Sigmoid colon (tissue), 7 donors: Measurements from ENCODE around the gene RBFOX2. TPM values are rescaled to one million over a fixed set of nuclear protein-coding genes. Genes with fewer than 3 reads are reported as not detected.

ENCODE experiments used
- DNase-seq: peaks from one replicate; pipeline ENCODE4 v3.0.0-alpha.2; 2019
- H3K27ac ChIP-seq, 4 donors: fragments of 200-600 bp; sonication (generic); one replicate each; pipeline ENCODE4 v1.5.1; 2016 to 2019; ENCODE audit warnings: mild to moderate bottlenecking in 1 of 4
- H3K27me3 ChIP-seq, 3 donors: fragments of 200-600 bp; sonication (generic); one replicate each; pipeline ENCODE4 v1.5.1; 2019; ENCODE audit warnings: mild to moderate bottlenecking in 1 of 3
- H3K36me3 ChIP-seq, 4 donors: fragments of 200-600 bp; sonication (generic); one replicate each; pipeline ENCODE4 v1.5.1; 2016 to 2019
- H3K4me1 ChIP-seq, 4 donors: fragments of 200-600 bp; sonication (generic); one replicate each; pipeline ENCODE4 v1.5.1; 2017 to 2019
- H3K4me3 ChIP-seq, 4 donors: fragments of 200-600 bp; sonication (generic); one replicate each; pipeline ENCODE4 v1.5.1; 2017 to 2019; ENCODE audit warnings: mild to moderate bottlenecking in 2 of 4, moderate library complexity in 1 of 4
- H3K9me3 ChIP-seq, 4 donors: fragments of 200-600 bp in 3 of 4; sonication (generic) in 3 of 4; one replicate each; pipeline versions ENCODE4 v1.5.1 to v1.6.1; 2013 to 2019
- EP300 ChIP-seq, 4 donors: sonication (generic); formaldehyde crosslinking; IDR thresholded peaks; one replicate each; pipeline ENCODE4 v1.6.1; 2017; ENCODE audit warnings: antibody characterized with exemption in 4 of 4
- POLR2A ChIP-seq, 2 donors: fragments of 450-650 bp; IDR thresholded peaks; one replicate each; pipeline ENCODE4 v1.6.1; 2016; ENCODE audit warnings: antibody characterized with exemption in 2 of 2, mild to moderate bottlenecking in 2 of 2, moderate library complexity in 2 of 2
- POLR2AphosphoS5 ChIP-seq, 4 donors: sonication (generic); formaldehyde crosslinking; IDR thresholded peaks; one replicate each; pipeline ENCODE4 v1.6.1; 2017; ENCODE audit warnings: antibody characterized with exemption in 4 of 4
- WGBS, 2 donors: extraction: QIAGEN DNeasy Blood & Tissue Kit; methylation state at CpG; one replicate each; pipeline ENCODE4 v1.1.7; 2013; 5-methylcytosine and 5-hydroxymethylcytosine counted together
- intact Hi-C: fragments of 100-400 bp; cut with DNase I; formaldehyde crosslinking; loops from one replicate; pipeline ENCODE4 v1.15.1; 2023
- polyA plus RNA-seq, 3 donors: library from polyadenylated mRNA; stranded (reverse); fragments of 200-250 nt; gene quantifications; one replicate each; pipeline ENCODE4 v1.2.3, GENCODE V29; 2013
- total RNA-seq, 4 donors: library from RNA; depleted of rRNA; stranded (reverse); fragments of >200 nt; gene quantifications; one replicate each; pipeline ENCODE4 v1.1.0, GENCODE V29; 2016
- TF ChIP-seq, protein P1 (sequence below), 4 experiments: fragments of 450-650 bp in 3 of 4; fragments of 200-600 bp in 1 of 4; IDR thresholded peaks; one replicate each; pipeline ENCODE4 v1.5.1; 2016 to 2019; ENCODE audit warnings: antibody characterized with exemption in 4 of 4, mild to moderate bottlenecking in 3 of 4, moderate library complexity in 2 of 4
- donor health status: healthy with polysubstance abuse.
- donor health status: Bipolar disorder and iron deficiency.
- donor health status: healthy.

The RBFOX2 gene
- total and polyA plus RNA-seq, 7 donors: 11.6 to 164 (median 138) TPM

DNA sequence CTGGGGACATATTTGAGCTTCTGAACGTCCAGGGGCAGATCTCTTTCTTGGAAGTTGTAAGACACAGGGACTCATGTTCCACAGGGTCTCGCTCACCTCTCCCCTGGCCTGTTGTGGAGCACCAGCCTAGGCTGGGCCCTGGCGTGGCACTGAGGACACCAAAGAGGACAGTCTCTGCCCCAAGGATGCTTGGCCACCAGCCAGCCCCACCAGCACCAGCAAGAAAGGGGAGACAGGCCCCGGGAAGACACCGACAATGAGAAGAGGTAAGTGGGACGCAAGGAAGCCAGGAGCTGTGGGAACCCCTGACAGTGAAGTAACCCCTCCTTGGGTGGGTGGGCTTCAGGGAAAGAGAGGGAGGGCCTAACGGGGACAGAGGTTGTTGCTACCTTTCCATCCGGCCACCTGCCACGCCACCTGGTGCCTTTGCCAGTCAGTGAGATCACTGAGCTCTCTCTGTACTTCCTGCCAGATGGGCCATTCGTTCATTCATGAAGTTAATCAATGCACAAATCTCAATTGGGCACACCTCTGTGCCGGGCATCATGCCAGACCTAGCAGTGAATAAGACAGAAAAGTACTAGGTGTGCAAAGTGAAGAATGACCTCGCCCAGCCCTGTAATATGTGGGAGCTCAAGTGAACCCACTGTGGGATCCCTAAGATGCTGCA is 299.9 kb downstream of the RBFOX2 start:
- Histone ChIP-seq H3K27me3 (no peaks in the 10 kb centered on the region), H3K36me3 (no peaks in the 10 kb centered on the region), H3K27ac (no peak overlapping the region), H3K4me3 (no peak overlapping the region), H3K4me1 (peaks cover 0 to 7% (median 0%) of the 10 kb centered on the region in 4 donors), H3K9me3 (no peaks in the 10 kb centered on the region)
- intact Hi-C loops: loop anchor here (1.0 kb wide), 1 partner anchor 43 kb away; no protein-coding TSS in a partner anchor
- TF ChIP-seq EP300 (IDR thresholded peaks at IDR 0.05) (no peak), POLR2A (IDR thresholded peaks at IDR 0.05) (no peak), POLR2AphosphoS5 (IDR thresholded peaks at IDR 0.05) (no peak)
- DNase-seq: no peak
- WGBS, 2 donors: 22 to 72% methylated on average over 12 of the region's 12 CpGs

DNA sequence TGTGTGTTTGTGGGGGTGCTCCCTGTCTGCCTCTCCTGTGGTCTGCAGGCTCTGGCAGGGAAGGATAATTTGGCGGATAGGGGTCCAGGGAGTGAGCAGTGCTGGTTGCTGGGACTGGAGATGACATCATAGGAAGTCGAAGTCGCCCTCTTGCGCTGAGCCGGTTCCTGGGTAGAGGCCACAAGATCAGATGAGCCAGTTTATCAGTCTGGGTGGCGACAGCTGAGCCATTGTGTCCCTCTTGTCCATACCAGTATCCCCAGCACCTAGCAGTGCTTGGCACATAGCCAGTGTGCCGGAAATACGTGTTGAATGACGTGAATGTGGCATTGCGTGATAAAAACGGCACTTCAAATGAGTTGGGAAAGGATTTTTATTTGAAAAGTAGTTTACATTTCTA is 301.2 kb downstream of the RBFOX2 start:
- no peak for DNase-seq
- WGBS, 2 donors: 79 to 89% methylated on average over 11 of the region's 11 CpGs
- no peaks in the 10 kb centered on the region for H3K36me3 ChIP-seq
- H3K27ac ChIP-seq: no peak overlapping the region
- no peaks in the 10 kb centered on the region for H3K4me1 ChIP-seq
- no peak for TF ChIP-seq EP300 (IDR thresholded peaks at IDR 0.05)
- TF ChIP-seq POLR2AphosphoS5 (IDR thresholded peaks at IDR 0.05): no peak
- TF ChIP-seq POLR2A (IDR thresholded peaks at IDR 0.05): no peak
- TF ChIP-seq, protein P1, sequence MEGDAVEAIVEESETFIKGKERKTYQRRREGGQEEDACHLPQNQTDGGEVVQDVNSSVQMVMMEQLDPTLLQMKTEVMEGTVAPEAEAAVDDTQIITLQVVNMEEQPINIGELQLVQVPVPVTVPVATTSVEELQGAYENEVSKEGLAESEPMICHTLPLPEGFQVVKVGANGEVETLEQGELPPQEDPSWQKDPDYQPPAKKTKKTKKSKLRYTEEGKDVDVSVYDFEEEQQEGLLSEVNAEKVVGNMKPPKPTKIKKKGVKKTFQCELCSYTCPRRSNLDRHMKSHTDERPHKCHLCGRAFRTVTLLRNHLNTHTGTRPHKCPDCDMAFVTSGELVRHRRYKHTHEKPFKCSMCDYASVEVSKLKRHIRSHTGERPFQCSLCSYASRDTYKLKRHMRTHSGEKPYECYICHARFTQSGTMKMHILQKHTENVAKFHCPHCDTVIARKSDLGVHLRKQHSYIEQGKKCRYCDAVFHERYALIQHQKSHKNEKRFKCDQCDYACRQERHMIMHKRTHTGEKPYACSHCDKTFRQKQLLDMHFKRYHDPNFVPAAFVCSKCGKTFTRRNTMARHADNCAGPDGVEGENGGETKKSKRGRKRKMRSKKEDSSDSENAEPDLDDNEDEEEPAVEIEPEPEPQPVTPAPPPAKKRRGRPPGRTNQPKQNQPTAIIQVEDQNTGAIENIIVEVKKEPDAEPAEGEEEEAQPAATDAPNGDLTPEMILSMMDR (IDR thresholded peaks at IDR 0.05): no peak
- no peak overlapping the region for H3K4me3 ChIP-seq
- H3K27me3 ChIP-seq: no peaks in the 10 kb centered on the region
- intact Hi-C loops: no loop called here
- no peaks in the 10 kb centered on the region for H3K9me3 ChIP-seq

DNA sequence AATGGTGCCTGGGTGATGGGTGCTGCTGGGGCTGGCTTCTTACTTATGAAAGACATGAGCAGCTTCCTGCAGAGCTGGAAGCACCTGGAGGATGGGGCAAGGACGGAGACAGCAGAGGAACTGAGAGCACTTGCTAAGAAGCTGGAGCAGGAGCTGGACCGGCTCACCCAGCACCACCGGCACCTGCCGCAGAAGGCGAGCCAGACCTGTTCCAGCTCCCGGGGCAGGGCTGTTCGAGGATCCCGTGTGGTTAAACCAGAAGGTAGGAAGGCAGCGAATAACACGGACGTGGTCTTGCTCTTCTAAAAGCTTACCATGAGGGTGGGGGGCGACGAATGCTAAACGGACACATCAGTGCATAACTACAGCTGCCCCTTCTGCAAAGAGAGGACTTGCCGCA is 301.7 kb downstream of the RBFOX2 start:
- no peaks in the 10 kb centered on the region for H3K36me3 ChIP-seq
- no peaks in the 10 kb centered on the region for H3K9me3 ChIP-seq
- TF ChIP-seq EP300 (IDR thresholded peaks at IDR 0.05): no peak
- TF ChIP-seq POLR2AphosphoS5 (IDR thresholded peaks at IDR 0.05): no peak
- TF ChIP-seq, protein P1 (IDR thresholded peaks at IDR 0.05): no peak
- TF ChIP-seq POLR2A (IDR thresholded peaks at IDR 0.05): no peak
- H3K4me3 ChIP-seq: no peak overlapping the region
- DNase-seq: no peak
- intact Hi-C loops: no loop called here
- no peaks in the 10 kb centered on the region for H3K4me1 ChIP-seq
- no peaks in the 10 kb centered on the region for H3K27me3 ChIP-seq
- no peak overlapping the region for H3K27ac ChIP-seq
- WGBS, 2 donors: 88 to 90% methylated on average over 15 of the region's 15 CpGs

DNA sequence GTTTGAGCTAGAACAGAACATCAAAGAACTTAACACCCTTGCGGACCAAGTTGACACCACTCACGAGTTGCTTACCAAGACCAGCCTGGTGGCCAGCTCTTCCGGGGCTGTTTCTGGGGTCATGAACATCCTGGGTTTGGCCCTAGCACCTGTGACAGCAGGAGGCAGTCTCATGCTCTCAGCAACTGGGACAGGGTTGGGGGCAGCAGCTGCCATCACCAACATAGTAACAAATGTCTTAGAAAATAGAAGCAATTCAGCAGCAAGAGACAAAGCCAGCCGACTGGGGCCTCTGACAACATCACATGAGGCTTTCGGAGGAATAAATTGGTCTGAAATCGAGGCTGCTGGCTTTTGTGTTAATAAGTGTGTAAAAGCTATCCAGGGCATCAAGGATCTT is 302.2 kb downstream of the RBFOX2 start:
- Histone ChIP-seq H3K4me1 (no peaks in the 10 kb centered on the region), H3K4me3 (no peak overlapping the region), H3K36me3 (no peaks in the 10 kb centered on the region), H3K27ac (no peak overlapping the region), H3K27me3 (no peaks in the 10 kb centered on the region), H3K9me3 (no peaks in the 10 kb centered on the region)
- TF ChIP-seq POLR2A (IDR thresholded peaks at IDR 0.05) (no peak), POLR2AphosphoS5 (IDR thresholded peaks at IDR 0.05) (no peak), EP300 (IDR thresholded peaks at IDR 0.05) (no peak)
- TF ChIP-seq, protein P1 (IDR thresholded peaks at IDR 0.05): no peak
- intact Hi-C loops: no loop called here
- 93 to 94% methylated on average over 6 of the region's 6 CpGs for WGBS, 2 donors
- no peak for DNase-seq

DNA sequence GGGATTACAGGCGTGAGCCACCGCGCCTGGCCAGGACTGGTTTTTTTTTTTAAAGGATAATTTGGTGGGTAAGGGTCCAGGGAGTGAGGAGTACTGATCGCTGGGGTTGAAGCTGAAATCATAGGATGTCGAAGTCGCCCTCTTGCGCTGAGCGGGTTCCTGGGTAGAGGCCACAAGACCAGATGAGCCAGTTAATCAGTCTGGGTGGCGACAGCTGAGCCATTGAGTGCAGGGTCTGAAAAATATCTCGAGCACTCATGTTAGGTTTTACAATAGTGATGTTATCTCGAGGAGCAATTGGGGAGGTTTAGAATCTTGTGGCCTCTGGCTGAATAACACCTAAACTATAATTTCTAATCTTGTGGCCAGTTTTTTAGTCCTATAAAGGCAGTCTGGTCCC is 303.1 kb downstream of the RBFOX2 start:
- intact Hi-C loops: no loop called here
- H3K4me3 ChIP-seq: no peak overlapping the region
- WGBS, 2 donors: 88 to 92% methylated on average over 11 of the region's 11 CpGs

More for the DNA sequence above, 303.1 kb downstream of the RBFOX2 start:
- no peaks in the 10 kb centered on the region for H3K9me3 ChIP-seq
- H3K36me3 ChIP-seq: no peaks in the 10 kb centered on the region
- no peaks in the 10 kb centered on the region for H3K27me3 ChIP-seq
- TF ChIP-seq, protein P1 (IDR thresholded peaks at IDR 0.05): no peak
- TF ChIP-seq EP300 (IDR thresholded peaks at IDR 0.05): no peak
- no peak for TF ChIP-seq POLR2A (IDR thresholded peaks at IDR 0.05)
- TF ChIP-seq POLR2AphosphoS5 (IDR thresholded peaks at IDR 0.05): no peak
- no peak overlapping the region for H3K27ac ChIP-seq
- H3K4me1 ChIP-seq: no peaks in the 10 kb centered on the region
- no peak for DNase-seq
